Naive thymus-derived CD8-positive, alpha-beta T cell (primary cell): ENCODE measurements around the gene ITCH. TPM values are rescaled to one million over a fixed set of nuclear protein-coding genes. Genes with fewer than 3 reads are reported as not detected.

Experiments
- ATAC-seq, 2 donors: fragments of 150-1000 bp; cut with Tn5 transposase in 1 of 2; sonication (Bioruptor Pico), chemical (Tn5 transposase) in 1 of 2; 1 replicate in 1 of 2; 2 replicates in 1 of 2; pipeline ENCODE4 v1.10.0; 2021; ENCODE audit warnings: mild to moderate bottlenecking in 2 of 2, moderate library complexity in 2 of 2
- POLR2A ChIA-PET: fragments of 350-600 bp; sonication (Branson Sonifier 250); formaldehyde crosslinking; loops from one replicate; lab custom pipeline; 2021; ENCODE audit warnings: antibody characterized with exemption; lab: Charles Lee
- DNase-seq, 10 donors: peaks; one replicate each; pipeline versions ENCODE4 v3.0.0 to v3.0.0-alpha.2; 2020 to 2022
- H3K27ac Mint-ChIP-seq, 10 donors: one replicate each; pipeline ENCODE4 v1.8.0; 2020 to 2022; ENCODE audit warnings: mild to moderate bottlenecking in 10 of 10, mixed read lengths in 10 of 10, moderate library complexity in 4 of 10, inconsistent platforms in 1 of 10
- H3K27me3 Mint-ChIP-seq, 5 donors: one replicate each; pipeline ENCODE4 v1.8.0; 2021 to 2022; ENCODE audit warnings: mixed read lengths in 5 of 5
- H3K36me3 Mint-ChIP-seq, 3 donors: one replicate each; pipeline ENCODE4 v1.8.0; 2020 to 2022; ENCODE audit warnings: mixed read lengths in 3 of 3, mild to moderate bottlenecking in 2 of 3, inconsistent platforms in 1 of 3
- H3K4me1 Mint-ChIP-seq, 4 donors: one replicate each; pipeline ENCODE4 v1.8.0; 2021 to 2022; ENCODE audit warnings: mixed read lengths in 4 of 4
- H3K4me3 Mint-ChIP-seq, 10 donors: one replicate each; pipeline ENCODE4 v1.8.0; 2020 to 2022; ENCODE audit warnings: mild to moderate bottlenecking in 10 of 10, mixed read lengths in 10 of 10, moderate library complexity in 6 of 10, inconsistent platforms in 1 of 10
- H3K9me3 Mint-ChIP-seq, 9 donors: one replicate each; pipeline ENCODE4 v1.8.0; 2020 to 2022; ENCODE audit warnings: mixed read lengths in 9 of 9, mild to moderate bottlenecking in 3 of 9, inconsistent platforms in 1 of 9, moderate library complexity in 1 of 9
- polyA plus RNA-seq, 3 donors: library from polyadenylated mRNA; unstranded; fragments of 300-500 nt; fragmentation: Illumina TruSeq; gene quantifications; one replicate each; pipeline ENCODE4 v1.2.3, GENCODE V29; 2021
- total RNA-seq, 8 experiments: library from RNA in 2 of 8; stranded (reverse) in 2 of 8; gene quantifications; one replicate each; pipeline ENCODE4 v1.2.3 and lab custom pipeline; 2021 to 2026

ITCH gene
- total and polyA plus RNA-seq, 5 experiments from 2014 or later: 12.6 to 75.9 (median 19.6) TPM

DNA sequence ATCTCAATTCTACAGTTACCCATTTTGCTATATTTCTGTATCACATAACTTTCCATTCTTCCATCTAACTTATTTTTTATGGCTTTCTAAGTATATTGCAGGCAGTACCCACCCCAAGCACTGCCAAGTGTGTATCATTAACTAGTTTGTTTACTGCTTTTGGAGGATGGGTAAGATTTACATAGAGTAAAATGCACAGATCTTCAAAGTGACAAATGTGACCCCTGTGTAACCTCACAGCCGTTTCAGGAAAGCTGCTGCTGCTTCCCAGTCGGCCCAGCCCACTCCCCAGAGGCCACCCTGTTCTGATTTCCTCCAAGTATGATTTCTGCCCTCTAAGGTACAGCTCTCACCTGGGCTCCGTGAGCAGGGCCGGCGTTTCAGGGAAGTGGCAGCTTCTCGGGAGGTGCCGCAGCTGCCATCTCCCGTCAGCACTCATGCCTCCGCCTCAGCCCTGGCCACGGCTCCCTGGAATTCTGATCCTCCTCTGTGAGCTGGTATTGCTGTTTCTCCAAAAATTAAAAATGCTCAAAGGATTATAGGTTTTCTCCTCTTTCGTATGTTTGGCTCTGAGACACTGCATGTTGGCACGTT is 180.5 kb downstream of the ITCH start:
- POLR2A ChIA-PET: interaction anchor here (2.1 kb wide), 1 partner anchor 27 kb away, joined by 8 read pairs; the partner anchor contains the start of gene DYNLRB1
- DNase-seq (no peak), ATAC-seq (no peak)
- Mint-ChIP-seq H3K4me3 (peak overlapping the region in 2 of 10 donors; percentile 62 to 70), H3K9me3 (no peaks in the 10 kb centered on the region), H3K27me3 (peaks cover 0 to 14% (median 0%) of the 10 kb centered on the region in 5 donors), H3K36me3 (peaks cover 0 to 29% (median 6%) of the 10 kb centered on the region in 3 donors), H3K27ac (no peak overlapping the region), H3K4me1 (peaks cover 5 to 24% (median 11%) of the 10 kb centered on the region in 4 donors)

DNA sequence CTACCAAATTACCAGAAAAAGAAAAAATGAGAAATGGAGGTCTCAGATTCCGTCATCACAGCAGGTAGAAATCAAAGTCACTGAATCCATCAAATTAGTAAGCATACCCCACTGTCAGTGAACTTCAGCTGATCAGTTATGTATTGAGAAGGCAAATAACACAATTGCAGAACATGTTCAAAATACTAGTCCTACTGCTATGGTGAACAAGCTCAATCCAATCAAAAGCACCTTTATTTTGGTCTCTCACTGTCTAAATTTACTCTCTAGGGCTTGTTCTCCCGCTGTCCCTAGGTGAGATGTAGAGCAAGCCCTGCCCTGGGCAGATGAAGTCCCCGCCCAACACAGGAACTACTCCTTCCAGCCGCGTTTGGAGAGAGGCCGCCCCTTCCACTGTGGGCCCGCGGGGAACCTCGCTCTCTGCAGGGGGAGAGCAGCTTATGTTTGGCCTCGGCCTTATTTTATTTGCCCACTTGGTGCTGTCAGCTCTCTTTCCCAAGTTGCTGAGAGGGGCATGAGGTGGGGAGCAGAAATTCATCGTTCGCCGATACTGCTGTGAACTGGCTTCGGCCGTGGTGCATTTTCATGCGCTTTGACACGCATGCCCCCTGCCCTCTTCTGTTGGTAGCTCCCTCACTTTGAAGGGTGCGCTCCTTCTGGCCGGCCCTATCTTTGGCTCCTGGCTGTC is 181.2 kb downstream of the ITCH start:
- Mint-ChIP-seq H3K4me3 (peak overlapping the region; percentile 58 to 85 (median 70)), H3K27me3 (peaks cover 0 to 14% (median 0%) of the 10 kb centered on the region in 5 donors), H3K27ac (peak overlapping the region in 5 of 10 donors; percentile 13 to 85 (median 25)), H3K36me3 (peaks cover 0 to 22% (median 6%) of the 10 kb centered on the region in 3 donors), H3K4me1 (peaks cover 5 to 24% (median 11%) of the 10 kb centered on the region in 4 donors), H3K9me3 (no peaks in the 10 kb centered on the region)
- peak in 2 of 10 donors; percentile 28 to 36 for DNase-seq
- peak; percentile 92 for ATAC-seq
- POLR2A ChIA-PET: interaction anchor here (1.2 to 2.1 kb wide), 2 partner anchors 14 to 28 kb away, joined by 5 to 8 read pairs; partner anchors contain the start of genes DYNLRB1 and MAP1LC3A

DNA sequence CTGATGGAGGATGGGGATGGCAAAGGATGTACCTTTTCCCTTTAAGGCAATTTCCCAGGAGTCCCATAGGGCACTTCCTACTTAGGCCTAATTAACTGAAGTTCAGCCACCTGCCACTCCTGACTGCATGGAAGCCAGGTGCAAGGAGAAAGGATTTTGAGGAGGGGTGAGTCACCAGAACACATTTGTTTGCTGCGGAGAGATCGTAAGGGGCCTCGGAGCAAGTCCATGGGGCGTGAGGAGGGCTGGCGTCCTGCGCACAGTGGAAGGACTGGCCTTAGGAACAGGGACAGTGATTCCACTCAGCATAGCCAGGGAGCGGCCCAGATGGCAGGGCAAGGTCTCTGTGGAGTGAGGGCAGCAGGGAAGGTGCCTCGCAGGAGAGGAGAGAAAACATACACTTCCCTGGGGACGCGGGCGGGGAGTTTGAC is 183.7 kb downstream of the ITCH start:
- H3K4me3 Mint-ChIP-seq: no peak overlapping the region
- H3K4me1 Mint-ChIP-seq: peaks cover 5 to 11% (median 10%) of the 10 kb centered on the region in 4 donors
- H3K27me3 Mint-ChIP-seq: peaks cover 0 to 14% (median 0%) of the 10 kb centered on the region in 5 donors
- no peaks in the 10 kb centered on the region for H3K9me3 Mint-ChIP-seq
- POLR2A ChIA-PET: no interaction called here
- peaks cover 0 to 2% (median 0%) of the 10 kb centered on the region in 3 donors for H3K36me3 Mint-ChIP-seq
- peak overlapping the region in 1 of 10 donors; percentile 9 for H3K27ac Mint-ChIP-seq
- ATAC-seq (no peak), DNase-seq (peak in 1 of 10 donors; percentile 1)

DNA sequence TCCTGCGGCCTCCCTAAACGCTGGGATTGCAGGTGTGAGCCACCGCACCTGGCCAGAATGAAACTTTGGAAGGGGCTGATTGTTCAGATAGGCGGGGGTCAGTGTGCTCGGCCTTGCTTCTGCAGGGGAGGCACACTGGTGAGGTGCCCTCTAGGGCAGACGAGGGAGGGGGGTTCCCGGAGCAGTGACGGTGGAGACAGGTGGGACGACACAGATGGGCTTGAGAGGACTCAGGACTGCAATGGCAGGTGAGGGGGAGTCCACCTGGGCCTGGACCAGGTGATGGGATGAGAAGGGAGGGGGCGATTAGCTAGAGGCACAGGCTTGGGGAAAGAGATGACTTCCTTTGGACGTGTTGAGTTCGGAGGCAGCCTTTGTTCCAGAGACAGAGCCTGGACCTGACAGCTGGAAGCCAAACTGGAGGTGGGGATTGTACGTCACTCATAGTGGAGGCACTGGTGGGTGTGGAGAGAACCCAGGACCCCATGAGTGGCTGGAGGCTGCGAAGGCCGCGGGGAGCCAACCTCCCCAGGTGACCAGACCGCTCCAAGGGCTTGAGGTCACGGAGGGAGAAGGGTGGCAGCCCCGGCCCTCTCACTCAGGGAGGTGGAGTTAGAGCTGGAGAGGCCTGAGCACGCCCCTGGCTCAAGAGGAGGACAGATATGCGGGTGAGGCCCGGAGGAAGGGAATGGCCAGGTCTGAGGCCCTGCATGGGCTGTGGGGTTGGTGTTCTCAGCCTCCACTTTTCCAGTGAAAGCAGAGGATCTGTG is 185.0 kb downstream of the ITCH start:
- DNase-seq: peak in 1 of 10 donors; percentile 57
- ATAC-seq: no peak
- no peaks in the 10 kb centered on the region for H3K9me3 Mint-ChIP-seq
- peaks cover 5 to 11% (median 10%) of the 10 kb centered on the region in 4 donors for H3K4me1 Mint-ChIP-seq
- no peak overlapping the region for H3K27ac Mint-ChIP-seq
- H3K27me3 Mint-ChIP-seq: peaks cover 0 to 14% (median 0%) of the 10 kb centered on the region in 5 donors
- H3K36me3 Mint-ChIP-seq: peaks cover 0 to 2% (median 0%) of the 10 kb centered on the region in 3 donors
- no peak overlapping the region for H3K4me3 Mint-ChIP-seq
- POLR2A ChIA-PET: interaction anchor here (0.5 to 0.7 kb wide), 2 partner anchors 100 to 607 kb away, joined by 3 to 4 read pairs; no protein-coding TSS in a partner anchor

DNA sequence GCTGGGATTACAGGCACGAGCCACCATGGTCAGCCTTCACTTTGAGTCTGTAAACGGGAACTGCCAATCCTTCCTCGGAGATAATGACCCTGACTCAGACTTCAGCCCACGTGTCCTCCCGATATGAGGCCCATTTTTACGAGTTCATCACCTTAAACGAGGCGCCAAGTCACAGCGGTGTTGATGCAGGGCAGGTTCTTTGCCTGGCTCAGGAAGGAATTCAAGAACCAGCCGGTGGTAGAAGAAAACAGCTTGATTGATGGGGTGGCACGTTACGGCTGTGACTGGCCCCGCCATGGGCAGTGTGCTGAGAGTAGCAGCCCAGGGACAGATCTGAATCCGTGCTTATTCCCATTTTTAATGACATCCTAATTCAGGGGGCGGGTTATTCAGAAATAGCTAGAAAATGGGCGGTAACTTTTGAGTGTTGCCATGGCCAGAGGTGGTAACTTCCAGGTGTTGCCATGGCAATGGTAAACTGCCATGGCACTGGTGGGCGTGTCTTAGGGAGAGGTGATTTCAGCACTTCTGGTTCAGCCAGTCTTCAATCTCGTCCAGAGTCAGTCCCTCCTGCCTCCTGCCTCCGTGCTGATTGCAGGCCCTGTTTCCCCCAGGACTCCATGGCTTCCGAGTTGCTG is 186.3 kb downstream of the ITCH start:
- no peak for ATAC-seq

DNA sequence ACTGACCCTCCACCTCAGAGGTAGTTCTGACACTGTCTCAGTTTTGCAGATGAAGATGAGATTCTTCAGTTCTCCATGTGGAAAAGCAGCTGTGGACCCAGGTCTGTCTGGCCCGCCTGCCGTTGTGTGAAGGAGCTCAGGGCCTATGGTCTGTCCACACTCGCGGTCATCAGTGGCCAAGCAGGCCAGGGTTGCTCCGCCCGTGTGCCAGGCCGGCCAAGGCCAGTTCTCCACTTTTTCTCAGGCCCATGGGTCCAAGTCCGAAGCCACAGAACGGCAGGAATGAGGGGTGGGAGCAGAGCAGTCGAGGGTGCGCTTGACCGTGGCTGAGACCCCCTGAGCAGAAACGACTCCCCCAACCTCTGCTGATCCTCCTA is 186.8 kb downstream of the ITCH start:
- Mint-ChIP-seq H3K9me3 (no peaks in the 10 kb centered on the region), H3K4me3 (no peak overlapping the region), H3K36me3 (peaks cover 0 to 2% (median 0%) of the 10 kb centered on the region in 3 donors), H3K4me1 (no peaks in the 10 kb centered on the region), H3K27ac (no peak overlapping the region), H3K27me3 (peaks cover 0 to 14% (median 0%) of the 10 kb centered on the region in 5 donors)
- DNase-seq: no peak
- POLR2A ChIA-PET: no interaction called here
- no peak for ATAC-seq

More for the DNA sequence above, 186.3 kb downstream of the ITCH start:
- Mint-ChIP-seq H3K4me3 (no peak overlapping the region), H3K4me1 (peaks cover 4 to 5% (median 5%) of the 10 kb centered on the region in 4 donors), H3K27ac (no peak overlapping the region), H3K9me3 (no peaks in the 10 kb centered on the region), H3K36me3 (peaks cover 0 to 2% (median 0%) of the 10 kb centered on the region in 3 donors), H3K27me3 (peaks cover 0 to 14% (median 0%) of the 10 kb centered on the region in 5 donors)
- POLR2A ChIA-PET: no interaction called here
- DNase-seq: peak in 1 of 10 donors; percentile 57

DNA sequence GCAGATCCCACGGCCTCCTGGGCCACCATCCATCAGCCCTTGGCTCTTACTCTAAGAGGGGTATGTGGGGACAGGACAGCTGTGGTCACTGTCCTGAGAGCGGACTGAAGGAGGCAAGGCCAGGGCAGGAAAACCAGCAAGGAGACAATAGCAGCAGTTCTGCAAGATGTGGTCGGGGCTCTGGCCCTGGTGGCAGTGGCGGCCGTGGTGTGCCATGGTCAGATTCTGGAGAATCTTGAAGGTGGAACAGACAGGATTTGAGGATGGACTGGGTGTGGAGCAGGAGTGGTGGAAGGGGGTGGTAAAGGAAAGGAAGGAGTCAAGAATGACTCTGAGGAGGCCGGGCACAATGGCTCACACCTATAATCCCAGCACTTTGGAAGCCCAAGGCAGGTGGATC is 189.5 kb downstream of the ITCH start:
- POLR2A ChIA-PET: no interaction called here
- Mint-ChIP-seq H3K4me1 (peaks cover 0 to 7% (median 4%) of the 10 kb centered on the region in 4 donors), H3K9me3 (no peaks in the 10 kb centered on the region), H3K27me3 (peaks cover 0 to 4% (median 0%) of the 10 kb centered on the region in 5 donors), H3K36me3 (no peaks in the 10 kb centered on the region), H3K27ac (peak overlapping the region in 3 of 10 donors; percentile 38 to 57 (median 41)), H3K4me3 (no peak overlapping the region)
- ATAC-seq (no peak), DNase-seq (peak in 1 of 10 donors; percentile 26)

DNA sequence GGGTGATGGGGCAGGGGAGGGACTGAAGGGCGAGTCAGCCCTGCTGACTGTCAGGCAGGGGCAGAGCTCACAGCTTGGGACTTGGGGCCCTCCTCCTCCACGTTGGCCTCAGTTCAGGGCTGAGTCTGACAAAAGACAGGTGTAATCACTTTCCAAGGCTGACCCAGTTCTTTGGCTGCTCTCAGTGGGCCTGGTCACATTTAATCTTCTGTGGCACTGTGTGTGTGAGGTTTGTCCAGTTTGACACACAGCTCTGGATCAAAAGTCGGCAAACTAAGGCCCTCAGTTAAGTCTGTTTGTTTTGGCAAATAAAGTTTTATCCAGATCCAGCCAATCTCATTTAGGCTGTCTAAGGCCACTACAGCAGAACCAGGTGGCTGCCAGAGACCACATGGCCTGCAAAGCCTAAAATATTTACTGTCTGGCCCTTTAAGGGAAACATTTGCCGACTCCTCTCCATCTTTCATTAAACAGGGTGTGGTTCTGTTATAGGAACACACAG is 190.3 kb downstream of the ITCH start:
- Mint-ChIP-seq H3K27me3 (no peaks in the 10 kb centered on the region), H3K27ac (no peak overlapping the region), H3K36me3 (no peaks in the 10 kb centered on the region), H3K4me1 (peaks cover 8 to 15% (median 11%) of the 10 kb centered on the region in 4 donors), H3K9me3 (no peaks in the 10 kb centered on the region), H3K4me3 (no peak overlapping the region)
- no peak for DNase-seq
- no peak for ATAC-seq
- POLR2A ChIA-PET: no interaction called here

DNA sequence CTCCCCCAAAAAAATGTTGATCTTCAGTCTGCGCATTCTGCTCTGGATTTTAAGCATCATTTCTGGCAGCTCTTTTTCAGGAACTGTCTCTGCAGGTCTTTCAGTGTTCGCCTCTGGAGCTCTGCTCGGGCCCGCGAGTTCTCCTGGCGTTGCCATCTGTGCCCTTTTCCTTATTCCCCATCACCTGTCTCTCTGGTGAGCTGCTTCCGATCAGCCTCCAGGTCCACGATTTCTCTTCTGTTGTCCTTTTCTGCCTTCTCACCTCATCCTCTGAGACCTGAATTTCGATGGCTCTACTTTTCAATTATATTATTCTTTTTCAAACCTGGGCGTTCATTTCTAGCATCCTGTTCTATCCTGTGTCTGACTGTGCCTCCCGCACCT is 194.9 kb downstream of the ITCH start:
- Mint-ChIP-seq H3K27me3 (no peaks in the 10 kb centered on the region), H3K9me3 (no peaks in the 10 kb centered on the region), H3K4me1 (peaks cover 8 to 19% (median 17%) of the 10 kb centered on the region in 4 donors), H3K36me3 (no peaks in the 10 kb centered on the region), H3K27ac (peak overlapping the region; percentile 87 to 99 (median 94)), H3K4me3 (peak overlapping the region; percentile 72 to 94 (median 82))
- no peak for DNase-seq
- POLR2A ChIA-PET: interaction anchor here (1.7 to 1.9 kb wide), 2 partner anchors 13 to 119 kb away, joined by 5 read pairs; partner anchors contain the start of gene PIGU
- ATAC-seq: no peak

DNA sequence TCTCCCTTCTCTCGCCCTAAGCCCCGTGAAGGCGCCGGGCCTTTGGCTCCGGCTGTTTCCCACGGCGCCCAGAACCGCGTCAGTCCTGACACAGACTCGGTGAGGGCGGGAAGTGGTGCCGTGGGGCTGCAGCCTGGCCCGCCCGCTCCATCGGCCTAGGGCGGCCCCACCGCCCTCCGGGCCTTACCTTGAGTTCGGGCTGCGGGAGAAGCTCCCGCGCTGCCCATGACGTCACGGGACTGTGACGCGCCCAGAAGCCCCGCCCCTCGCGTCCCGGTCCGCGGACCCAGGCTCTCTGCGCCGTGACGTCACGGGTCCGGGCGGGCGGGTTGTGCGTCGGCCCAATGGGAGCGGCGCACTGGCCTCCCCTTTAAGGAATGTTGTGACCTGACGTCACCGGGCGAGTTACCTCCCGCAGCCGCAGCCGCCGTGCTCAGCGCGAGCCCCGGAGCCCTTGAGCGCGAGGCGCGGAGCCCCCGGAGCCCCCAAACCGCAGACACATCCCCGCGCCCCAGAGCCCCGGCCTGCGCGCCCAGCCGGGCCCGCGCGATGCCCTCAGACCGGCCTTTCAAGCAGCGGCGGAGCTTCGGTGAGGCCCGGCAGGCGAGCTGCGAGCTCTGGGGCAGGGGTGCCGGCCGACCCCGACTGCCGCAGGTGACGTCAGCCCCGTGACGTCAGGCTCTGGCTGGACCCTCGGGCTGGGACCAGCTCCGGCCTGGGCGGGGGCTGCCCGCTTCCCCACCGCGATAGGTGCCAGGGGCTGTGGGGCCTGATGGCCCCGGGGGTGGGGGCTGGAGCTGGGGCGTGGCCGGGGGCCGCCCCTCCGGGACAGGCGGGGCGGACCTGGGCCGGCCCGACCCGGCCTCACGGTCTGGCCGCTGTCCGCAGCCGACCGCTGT is 195.5 kb downstream of the ITCH start, which contains the start of gene MAP1LC3A:
Gene MAP1LC3A, plus strand, starts transcription at position 399 of the 899 bp plus-strand sequence. Its CDS starts 151 bp downstream, at position 550.
- Mint-ChIP-seq H3K4me1 (peaks cover 8 to 19% (median 17%) of the 10 kb centered on the region in 4 donors), H3K4me3 (peak within 1 kb of the TSS; percentile 79 to 94 (median 86)), H3K36me3 (no peaks in the 10 kb centered on the region), H3K9me3 (no peaks in the 10 kb centered on the region), H3K27me3 (no peaks in the 10 kb centered on the region), H3K27ac (peak within 1 kb of the TSS; percentile 87 to 99 (median 96))
- POLR2A ChIA-PET: interaction anchor here (1.7 to 1.9 kb wide), 2 partner anchors 14 to 118 kb away, joined by 5 read pairs; partner anchors contain the start of gene PIGU
- peak; percentile 82 for ATAC-seq
- DNase-seq: peak; percentile 84 to 97 (median 93)
